Heart left ventricle (tissue), 13 donors: ENCODE measurements around the gene MYH8.

ENCODE experiments used
- POLR2A ChIP-seq, 2 donors: fragments of 450-650 bp; IDR thresholded peaks; one replicate each; pipeline ENCODE4 v1.6.1; 2017; ENCODE audit warnings: antibody characterized with exemption in 2 of 2, mild to moderate bottlenecking in 2 of 2, moderate library complexity in 2 of 2
- TF ChIP-seq, protein P1 (sequence below), 12 donors: fragments of 200-600 bp; sonication (generic) in 4 of 12; IDR thresholded peaks; one replicate each; pipeline versions ENCODE4 v1.5.0 to v1.8.0; 2018 to 2022; ENCODE audit warnings: antibody characterized with exemption in 12 of 12, mild to moderate bottlenecking in 5 of 12
- donor health status: ischemic (EF 13 %, LVEDD 7.1; RV severe dilation, severe dysfunction).
- donor health status: DM: no; HTN: yes; CAD: no.
- donor health status: DM: no; HTN: no; CAD: no.
- donor health status: ischemic (EF 25% LVEDD 6.9; RV normal size, moderate dysfunction).
- donor health status: ischemic (EF 25% LVEDD 5.7; RV mildly dilated, moderate dysfunction).
- donor health status: ischemic (EF 35%, LVEDD 5.7; RV mildly dilated, moderate dysfunction).
- donor health status: nonischemic (EF 11% LVEDD 7.7; RV severe dilation, severe dysfunction).
- donor health status: DM: yes; HTN: yes; CAD: no.
- donor health status: PGD.
- donor health status: ischemic (EF 29% LVEDD 5.4; RV normal size, mild dysfunction).
- donor health status: nonischemic (EF 23%, LVEDD 6.1; RV moderate dilation, normal function).

DNA sequence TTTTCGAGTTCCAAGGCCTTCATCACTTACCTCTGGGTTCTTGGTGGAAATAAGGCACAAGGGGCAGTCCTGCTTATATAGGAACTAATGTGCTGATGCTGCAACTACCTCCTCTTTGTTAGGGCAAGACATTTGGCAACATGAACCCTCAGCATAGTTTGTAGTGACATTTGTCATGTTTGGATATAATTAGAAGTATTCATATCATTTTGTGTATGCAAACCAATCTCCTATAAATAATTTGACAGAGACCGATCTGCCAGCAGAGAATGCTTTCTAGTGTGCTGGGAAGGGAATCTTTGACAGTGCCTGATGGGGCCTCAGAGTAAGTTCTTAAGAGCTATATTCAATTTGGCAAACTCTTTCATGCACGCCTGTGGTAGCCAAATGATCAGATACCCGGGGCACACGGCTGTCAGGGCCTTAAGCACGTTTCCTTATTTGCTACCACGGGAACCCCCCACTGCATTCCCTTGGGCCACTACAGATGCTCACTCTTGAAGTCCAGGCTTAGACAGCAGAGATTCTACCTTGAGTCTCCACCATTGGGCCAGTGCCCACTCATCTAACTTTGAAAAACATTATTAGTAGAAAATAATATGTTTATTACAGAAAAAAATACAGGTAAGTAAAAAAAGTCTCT is at the start of gene MYH8:
- TF ChIP-seq, protein P1, sequence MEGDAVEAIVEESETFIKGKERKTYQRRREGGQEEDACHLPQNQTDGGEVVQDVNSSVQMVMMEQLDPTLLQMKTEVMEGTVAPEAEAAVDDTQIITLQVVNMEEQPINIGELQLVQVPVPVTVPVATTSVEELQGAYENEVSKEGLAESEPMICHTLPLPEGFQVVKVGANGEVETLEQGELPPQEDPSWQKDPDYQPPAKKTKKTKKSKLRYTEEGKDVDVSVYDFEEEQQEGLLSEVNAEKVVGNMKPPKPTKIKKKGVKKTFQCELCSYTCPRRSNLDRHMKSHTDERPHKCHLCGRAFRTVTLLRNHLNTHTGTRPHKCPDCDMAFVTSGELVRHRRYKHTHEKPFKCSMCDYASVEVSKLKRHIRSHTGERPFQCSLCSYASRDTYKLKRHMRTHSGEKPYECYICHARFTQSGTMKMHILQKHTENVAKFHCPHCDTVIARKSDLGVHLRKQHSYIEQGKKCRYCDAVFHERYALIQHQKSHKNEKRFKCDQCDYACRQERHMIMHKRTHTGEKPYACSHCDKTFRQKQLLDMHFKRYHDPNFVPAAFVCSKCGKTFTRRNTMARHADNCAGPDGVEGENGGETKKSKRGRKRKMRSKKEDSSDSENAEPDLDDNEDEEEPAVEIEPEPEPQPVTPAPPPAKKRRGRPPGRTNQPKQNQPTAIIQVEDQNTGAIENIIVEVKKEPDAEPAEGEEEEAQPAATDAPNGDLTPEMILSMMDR (IDR thresholded peaks at IDR 0.05), result no peak
- no peak for TF ChIP-seq POLR2A (IDR thresholded peaks at IDR 0.05)
